KMS-11 (cell line): Measurements from ENCODE around the gene E2F7.

Experiments
- H2AFZ ChIP-seq: fragments of 200-600 bp; sonication (generic); 2 replicates; pipeline ENCODE4 v1.6.1; 2016; ENCODE audit warnings: antibody characterized with exemption, mixed run types, low read depth
- H3K27ac ChIP-seq: fragments of 200-600 bp; sonication (generic); 2 replicates; pipeline ENCODE4 v1.6.1; 2016; ENCODE audit warnings: mild to moderate bottlenecking, mixed run types
- H3K27me3 ChIP-seq: fragments of 200-600 bp; sonication (generic); 2 replicates; pipeline ENCODE4 v1.6.1; 2017; ENCODE audit warnings: mild to moderate bottlenecking, low read depth, mixed run types, moderate library complexity; ENCODE audit not compliant: insufficient read depth
- H3K36me3 ChIP-seq: fragments of 200-600 bp; sonication (generic); 2 replicates; pipeline ENCODE4 v1.6.1; 2017; ENCODE audit warnings: mild to moderate bottlenecking, mixed run types; ENCODE audit not compliant: insufficient read depth
- H3K4me1 ChIP-seq: fragments of 200-600 bp; sonication (generic); 2 replicates; pipeline ENCODE4 v1.6.1; 2016; ENCODE audit warnings: mild to moderate bottlenecking, low read depth, mixed run types; ENCODE audit not compliant: poor library complexity, severe bottlenecking
- H3K4me2 ChIP-seq: fragments of 200-600 bp; sonication (generic); 2 replicates; pipeline ENCODE4 v1.7.0; 2016; ENCODE audit warnings: mild to moderate bottlenecking, mixed run types
- H3K4me3 ChIP-seq: fragments of 200-600 bp; sonication (generic); IDR thresholded peaks from 2 replicates; pipeline ENCODE4 v1.6.1; 2017; ENCODE audit warnings: low read depth, low read length, mixed read lengths; ENCODE audit not compliant: insufficient read depth
- H3K79me2 ChIP-seq: fragments of 200-600 bp; sonication (generic); 2 replicates; pipeline ENCODE4 v1.6.1; 2016; ENCODE audit warnings: low read depth, mixed run types; ENCODE audit not compliant: insufficient read depth
- H3K9ac ChIP-seq: fragments of 200-600 bp; sonication (generic); 2 replicates; pipeline ENCODE4 v1.6.1; 2016; ENCODE audit warnings: mild to moderate bottlenecking, mixed run types
- H4K20me1 ChIP-seq: fragments of 200-600 bp; sonication (generic); 2 replicates; pipeline ENCODE4 v1.6.1; 2016; ENCODE audit warnings: mild to moderate bottlenecking, mixed run types; ENCODE audit not compliant: insufficient read depth
- TF ChIP-seq, protein P1 (sequence below): fragments of 200-600 bp; sonication (generic); conservative IDR thresholded peaks from 2 replicates; pipeline ENCODE4 v1.6.1; 2017; ENCODE audit warnings: low read depth, mild to moderate bottlenecking, antibody characterized with exemption, low read length, moderate library complexity, mixed read lengths

Gene E2F7

DNA sequence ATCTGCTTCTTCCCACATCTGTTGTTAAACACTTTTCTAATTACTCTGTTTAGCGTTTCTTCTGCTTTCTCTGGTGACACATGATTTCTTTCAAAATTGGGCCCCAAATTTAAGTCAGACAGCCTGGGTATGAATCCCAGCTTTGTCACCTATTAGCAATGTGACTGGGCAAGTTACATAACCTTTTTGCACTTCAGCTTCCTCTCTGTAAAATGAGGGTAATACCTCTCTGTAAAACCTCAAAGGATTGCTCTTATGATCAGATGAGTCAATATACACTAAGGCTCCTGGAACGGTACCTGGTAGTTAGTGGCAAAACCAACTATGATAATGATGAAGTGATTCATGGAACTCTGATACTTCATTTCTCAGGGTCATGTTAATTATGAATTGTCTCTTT, 33.0 kb downstream of the E2F7 start:
- TF ChIP-seq, protein P1, sequence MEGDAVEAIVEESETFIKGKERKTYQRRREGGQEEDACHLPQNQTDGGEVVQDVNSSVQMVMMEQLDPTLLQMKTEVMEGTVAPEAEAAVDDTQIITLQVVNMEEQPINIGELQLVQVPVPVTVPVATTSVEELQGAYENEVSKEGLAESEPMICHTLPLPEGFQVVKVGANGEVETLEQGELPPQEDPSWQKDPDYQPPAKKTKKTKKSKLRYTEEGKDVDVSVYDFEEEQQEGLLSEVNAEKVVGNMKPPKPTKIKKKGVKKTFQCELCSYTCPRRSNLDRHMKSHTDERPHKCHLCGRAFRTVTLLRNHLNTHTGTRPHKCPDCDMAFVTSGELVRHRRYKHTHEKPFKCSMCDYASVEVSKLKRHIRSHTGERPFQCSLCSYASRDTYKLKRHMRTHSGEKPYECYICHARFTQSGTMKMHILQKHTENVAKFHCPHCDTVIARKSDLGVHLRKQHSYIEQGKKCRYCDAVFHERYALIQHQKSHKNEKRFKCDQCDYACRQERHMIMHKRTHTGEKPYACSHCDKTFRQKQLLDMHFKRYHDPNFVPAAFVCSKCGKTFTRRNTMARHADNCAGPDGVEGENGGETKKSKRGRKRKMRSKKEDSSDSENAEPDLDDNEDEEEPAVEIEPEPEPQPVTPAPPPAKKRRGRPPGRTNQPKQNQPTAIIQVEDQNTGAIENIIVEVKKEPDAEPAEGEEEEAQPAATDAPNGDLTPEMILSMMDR: no peak
- no peaks in the 10 kb centered on the region for H3K79me2 ChIP-seq
- no peaks in the 10 kb centered on the region for H3K27me3 ChIP-seq
- no peak overlapping the region for H3K27ac ChIP-seq
- H3K4me3 ChIP-seq: no peak overlapping the region
- no peaks in the 10 kb centered on the region for H4K20me1 ChIP-seq
- no peak overlapping the region for H2AFZ ChIP-seq
- H3K4me1 ChIP-seq: no peaks in the 10 kb centered on the region
- no peaks in the 10 kb centered on the region; the same call in 1 of the 2 replicates for H3K36me3 ChIP-seq
- no peak overlapping the region for H3K4me2 ChIP-seq
- H3K9ac ChIP-seq: no peak overlapping the region

DNA sequence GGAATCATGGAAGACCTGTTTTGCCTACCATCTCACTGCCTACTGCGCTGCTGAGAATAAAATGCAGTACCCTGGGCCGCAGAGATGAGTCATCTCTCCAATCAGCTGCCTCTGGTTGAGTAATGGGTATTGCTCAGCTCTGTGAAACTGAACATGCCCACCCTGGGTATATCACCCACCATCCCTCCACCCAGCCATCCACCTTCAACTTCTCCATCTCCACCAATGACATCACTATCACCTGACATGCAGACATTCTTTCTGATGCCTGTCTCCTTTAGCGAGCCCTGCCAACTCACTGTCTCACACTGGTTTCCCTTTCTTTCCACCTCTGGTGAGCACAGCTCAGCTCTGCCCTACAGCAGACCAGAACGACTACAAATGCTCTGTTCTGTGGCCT, 33.6 kb downstream of the E2F7 start:
- H3K4me3 ChIP-seq: no peak overlapping the region
- no peak overlapping the region for H3K4me2 ChIP-seq
- no peaks in the 10 kb centered on the region for H3K27me3 ChIP-seq
- no peaks in the 10 kb centered on the region for H3K79me2 ChIP-seq
- no peaks in the 10 kb centered on the region; the same call in 1 of the 2 replicates for H3K36me3 ChIP-seq
- no peaks in the 10 kb centered on the region for H4K20me1 ChIP-seq
- no peak overlapping the region for H3K9ac ChIP-seq
- no peak overlapping the region for H2AFZ ChIP-seq
- H3K27ac ChIP-seq: no peak overlapping the region
- TF ChIP-seq, protein P1: no peak
- no peaks in the 10 kb centered on the region for H3K4me1 ChIP-seq

DNA sequence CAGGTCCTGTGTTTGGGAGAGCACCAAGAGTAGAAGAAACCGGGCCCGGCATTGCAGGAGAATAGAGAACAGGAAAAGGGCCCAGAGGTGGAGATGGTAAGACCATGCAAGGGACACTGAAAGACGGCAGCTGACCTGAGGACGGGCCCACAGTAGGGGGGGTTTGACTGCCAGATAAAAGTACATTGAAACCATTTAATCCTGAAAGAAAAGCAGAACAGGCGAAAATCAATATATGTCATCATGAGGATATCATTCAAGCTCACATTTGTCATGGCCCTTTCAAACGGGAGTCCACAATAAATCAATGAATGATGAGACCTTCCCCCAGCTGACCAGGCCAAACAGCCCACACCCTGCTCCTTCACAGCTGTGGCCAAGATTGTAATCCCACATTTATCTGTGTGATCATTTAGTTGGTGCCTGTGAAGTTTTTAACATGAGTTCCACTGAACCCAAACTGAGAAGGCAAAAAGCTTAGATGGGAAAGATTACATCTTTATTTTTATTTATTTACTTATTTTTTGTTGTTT, 39.5 kb downstream of the E2F7 start:
- Histone ChIP-seq H3K36me3 (no peaks in the 10 kb centered on the region; the same call in 1 of the 2 replicates), H3K27ac (no peak overlapping the region), H2AFZ (no peak overlapping the region), H3K9ac (no peak overlapping the region), H3K4me3 (no peak overlapping the region), H3K79me2 (no peaks in the 10 kb centered on the region), H4K20me1 (no peaks in the 10 kb centered on the region), H3K4me2 (no peak overlapping the region), H3K4me1 (no peaks in the 10 kb centered on the region), H3K27me3 (no peaks in the 10 kb centered on the region)
- TF ChIP-seq, protein P1: no peak

DNA sequence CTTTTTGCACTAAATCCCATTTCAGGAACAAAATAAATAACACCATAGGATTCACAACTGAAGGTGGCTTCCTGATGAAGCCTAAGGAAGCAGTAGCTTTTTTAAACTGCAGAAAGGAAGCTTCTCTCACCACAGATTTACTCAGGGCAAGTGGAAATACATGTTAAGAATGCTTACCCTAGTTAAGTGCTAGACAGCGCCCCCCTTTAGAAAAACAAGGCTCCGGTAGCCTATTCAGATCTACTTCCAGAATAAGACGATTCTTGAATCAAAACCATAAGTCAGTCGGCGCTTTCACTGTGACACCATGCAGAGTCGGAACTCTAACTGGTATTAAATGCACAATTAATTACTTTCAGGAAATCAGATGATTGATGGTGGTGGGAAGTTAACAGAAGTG, 41.9 kb downstream of the E2F7 start:
- Histone ChIP-seq H3K4me1 (no peaks in the 10 kb centered on the region), H3K36me3 (no peaks in the 10 kb centered on the region), H4K20me1 (no peaks in the 10 kb centered on the region), H3K27ac (no peak overlapping the region), H3K27me3 (no peaks in the 10 kb centered on the region), H2AFZ (no peak overlapping the region), H3K4me3 (no peak overlapping the region), H3K79me2 (no peaks in the 10 kb centered on the region), H3K9ac (no peak overlapping the region), H3K4me2 (no peak overlapping the region)
- TF ChIP-seq, protein P1: no peak
